Measurements from ENCODE around the gene MTHFS. TPM values are rescaled to one million over a fixed set of nuclear protein-coding genes. Genes with fewer than 3 reads are reported as not detected.

MTHFS gene
- total and polyA plus RNA-seq, 2 donors (not counting 3 experiments of a cell fraction or from before 2014, with no cell fraction given): 9.3 to 15.7 TPM

DNA sequence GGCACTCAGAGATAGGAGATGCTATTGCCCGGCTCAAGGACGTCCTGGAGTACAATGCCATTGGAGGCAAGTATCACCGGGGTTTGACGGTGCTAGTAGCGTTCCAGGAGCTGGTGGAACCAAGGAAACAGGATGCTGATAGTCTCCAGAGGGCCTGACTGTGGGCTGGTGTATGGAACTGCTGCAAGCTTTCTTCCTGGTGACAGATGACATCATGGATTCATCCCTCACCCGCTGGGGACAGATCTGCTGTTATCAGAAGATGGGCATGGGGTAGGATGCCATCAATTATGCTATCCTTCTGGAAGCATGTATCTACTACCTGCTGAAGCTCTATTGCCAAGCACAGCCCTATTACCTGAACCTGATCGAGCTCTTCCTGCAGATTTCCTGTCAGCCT, 47.8 kb upstream of the MTHFS start:
- POLR2A ChIA-PET: no interaction called here
- no peak overlapping the region for H3K9ac ChIP-seq (replicated peaks; ENCODE audit: extremely low read depth, insufficient read depth, low read length)
- TF ChIP-seq GATA2 (IDR thresholded peaks at IDR 0.05; ENCODE audit: insufficient read depth, insufficient read length, low read depth, low read length) (no peak), MYC (IDR thresholded peaks at IDR 0.05; ENCODE audit: low read depth, low read length) (no peak), POLR2AphosphoS5 (IDR thresholded peaks at IDR 0.05; ENCODE audit: insufficient read depth, low read depth, low read length) (no peak), FOS (IDR thresholded peaks at IDR 0.05; ENCODE audit: borderline replicate concordance, insufficient read depth, low read length) (no peak), JUN (IDR thresholded peaks at IDR 0.05; ENCODE audit: borderline replicate concordance, insufficient read depth, insufficient read length, low read depth) (no peak), EZH2 (IDR thresholded peaks at IDR 0.05; ENCODE audit: borderline replicate concordance, low read depth, low read length, severe bottlenecking) (no peak), POLR2A (IDR thresholded peaks at IDR 0.05; ENCODE audit: low read depth, low read length) (no peak)
- TF ChIP-seq, protein P1, sequence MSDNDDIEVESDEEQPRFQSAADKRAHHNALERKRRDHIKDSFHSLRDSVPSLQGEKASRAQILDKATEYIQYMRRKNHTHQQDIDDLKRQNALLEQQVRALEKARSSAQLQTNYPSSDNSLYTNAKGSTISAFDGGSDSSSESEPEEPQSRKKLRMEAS (IDR thresholded peaks at IDR 0.05; ENCODE audit: insufficient read depth, insufficient read length): no peak
- DNase-seq (ENCODE audit: low read depth, low spot score) (no peak), FAIRE-seq (no peak)
- intact Hi-C loops (cut with micrococcal nuclease) (loop anchor here (5.0 kb wide), 1 partner anchor 437 kb away; no protein-coding TSS in a partner anchor), dilution Hi-C loops (cut with MboI; ENCODE audit: extremely low pct_ligation_motif_present, low sequenced_read_pairs) (no loop called here)
- H3K27ac ChIP-seq (ENCODE audit: insufficient read depth, low read depth, low read length): no peak overlapping the region
- BruUV-seq (replicated peaks): no TSS peak
- no peak overlapping the region for H2AFZ ChIP-seq (ENCODE audit: low read depth, low read length)
- no peaks in the 10 kb centered on the region for H3K4me1 ChIP-seq (ENCODE audit: control insufficient read depth, extremely low read depth, insufficient read depth, low read length)
- peaks cover 0 to 3% of the 10 kb centered on the region in 2 experiments for H3K27me3 ChIP-seq (ENCODE audit: control insufficient read depth in 2 of 2, insufficient read depth in 2 of 2, low read length in 2 of 2)
- no peaks in the 10 kb centered on the region for H3K79me2 ChIP-seq (ENCODE audit: control insufficient read depth, insufficient read depth, low read length)
- CTCF ChIA-PET: no interaction called here
- H3K4me2 ChIP-seq (ENCODE audit: insufficient read depth, low read length): no peak overlapping the region
- H3K36me3 ChIP-seq (ENCODE audit: control insufficient read depth in 2 of 2, extremely low read depth in 1 of 2, insufficient read depth in 2 of 2, low read length in 2 of 2): no peaks in the 10 kb centered on the region
- no peaks in the 10 kb centered on the region for H3K9me3 ChIP-seq (replicated peaks; ENCODE audit: control insufficient read depth, insufficient read depth, low read length)
- H3K4me3 ChIP-seq (replicated peaks in 1 of 3; ENCODE audit: insufficient read depth in 1 of 3, low read depth in 1 of 3, low read length in 3 of 3): no peak overlapping the region
- H4K20me1 ChIP-seq (replicated peaks; ENCODE audit: control insufficient read depth, extremely low read depth, insufficient read depth, low read length): no peaks in the 10 kb centered on the region
- H3K9me1 ChIP-seq (replicated peaks; ENCODE audit: control insufficient read depth, extremely low read depth, insufficient read depth, low read length): no peaks in the 10 kb centered on the region

DNA sequence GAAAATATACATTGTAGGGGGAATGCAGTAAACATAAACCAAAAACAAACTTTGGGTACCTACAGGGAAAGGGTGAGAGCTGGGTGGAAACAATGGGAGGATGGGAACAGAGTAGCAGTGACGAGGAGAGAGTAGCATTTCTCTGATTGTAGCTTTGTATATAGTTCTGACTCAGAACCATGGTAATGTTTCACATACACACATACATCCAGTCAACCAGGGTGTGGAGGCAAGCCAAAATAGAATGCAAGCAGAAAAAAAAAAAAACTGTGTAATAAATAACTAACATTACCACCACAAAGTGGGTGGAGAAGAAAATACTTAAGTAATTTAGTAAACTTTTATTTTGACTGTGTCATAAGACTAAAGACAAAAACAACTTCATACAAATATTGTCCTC, 47.0 kb upstream of the MTHFS start:
- Histone ChIP-seq H4K20me1 (replicated peaks; ENCODE audit: control insufficient read depth, extremely low read depth, insufficient read depth, low read length) (no peaks in the 10 kb centered on the region), H3K79me2 (ENCODE audit: control insufficient read depth, insufficient read depth, low read length) (no peaks in the 10 kb centered on the region), H2AFZ (ENCODE audit: low read depth, low read length) (no peak overlapping the region), H3K27me3 (ENCODE audit: control insufficient read depth in 2 of 2, insufficient read depth in 2 of 2, low read length in 2 of 2) (peaks cover 0 to 3% of the 10 kb centered on the region in 2 experiments), H3K4me2 (ENCODE audit: insufficient read depth, low read length) (no peak overlapping the region), H3K4me3 (replicated peaks in 1 of 3; ENCODE audit: insufficient read depth in 1 of 3, low read depth in 1 of 3, low read length in 3 of 3) (no peak overlapping the region), H3K4me1 (ENCODE audit: control insufficient read depth, extremely low read depth, insufficient read depth, low read length) (no peaks in the 10 kb centered on the region), H3K9me3 (replicated peaks; ENCODE audit: control insufficient read depth, insufficient read depth, low read length) (no peaks in the 10 kb centered on the region), H3K27ac (ENCODE audit: insufficient read depth, low read depth, low read length) (no peak overlapping the region), H3K9me1 (replicated peaks; ENCODE audit: control insufficient read depth, extremely low read depth, insufficient read depth, low read length) (no peaks in the 10 kb centered on the region), H3K9ac (replicated peaks; ENCODE audit: extremely low read depth, insufficient read depth, low read length) (no peak overlapping the region), H3K36me3 (ENCODE audit: control insufficient read depth in 2 of 2, extremely low read depth in 1 of 2, insufficient read depth in 2 of 2, low read length in 2 of 2) (no peaks in the 10 kb centered on the region)
- FAIRE-seq: no peak
- dilution Hi-C loops (cut with MboI; ENCODE audit: extremely low pct_ligation_motif_present, low sequenced_read_pairs): no loop called here
- intact Hi-C loops (cut with micrococcal nuclease): loop anchor here (5.0 kb wide), 1 partner anchor 437 kb away; no protein-coding TSS in a partner anchor
- TF ChIP-seq MYC (IDR thresholded peaks at IDR 0.05; ENCODE audit: low read depth, low read length): no peak
- TF ChIP-seq, protein P2, sequence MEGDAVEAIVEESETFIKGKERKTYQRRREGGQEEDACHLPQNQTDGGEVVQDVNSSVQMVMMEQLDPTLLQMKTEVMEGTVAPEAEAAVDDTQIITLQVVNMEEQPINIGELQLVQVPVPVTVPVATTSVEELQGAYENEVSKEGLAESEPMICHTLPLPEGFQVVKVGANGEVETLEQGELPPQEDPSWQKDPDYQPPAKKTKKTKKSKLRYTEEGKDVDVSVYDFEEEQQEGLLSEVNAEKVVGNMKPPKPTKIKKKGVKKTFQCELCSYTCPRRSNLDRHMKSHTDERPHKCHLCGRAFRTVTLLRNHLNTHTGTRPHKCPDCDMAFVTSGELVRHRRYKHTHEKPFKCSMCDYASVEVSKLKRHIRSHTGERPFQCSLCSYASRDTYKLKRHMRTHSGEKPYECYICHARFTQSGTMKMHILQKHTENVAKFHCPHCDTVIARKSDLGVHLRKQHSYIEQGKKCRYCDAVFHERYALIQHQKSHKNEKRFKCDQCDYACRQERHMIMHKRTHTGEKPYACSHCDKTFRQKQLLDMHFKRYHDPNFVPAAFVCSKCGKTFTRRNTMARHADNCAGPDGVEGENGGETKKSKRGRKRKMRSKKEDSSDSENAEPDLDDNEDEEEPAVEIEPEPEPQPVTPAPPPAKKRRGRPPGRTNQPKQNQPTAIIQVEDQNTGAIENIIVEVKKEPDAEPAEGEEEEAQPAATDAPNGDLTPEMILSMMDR (IDR thresholded peaks at IDR 0.05; ENCODE audit: extremely low read depth in 1 of 2, insufficient read depth in 1 of 2, low read depth in 1 of 2, low read length in 2 of 2): no peak
- no peak for TF ChIP-seq FOS (IDR thresholded peaks at IDR 0.05; ENCODE audit: borderline replicate concordance, insufficient read depth, low read length)
- TF ChIP-seq GATA2 (IDR thresholded peaks at IDR 0.05; ENCODE audit: insufficient read depth, insufficient read length, low read depth, low read length): no peak
- TF ChIP-seq POLR2A (IDR thresholded peaks at IDR 0.05; ENCODE audit: low read depth, low read length): no peak
- TF ChIP-seq EZH2 (IDR thresholded peaks at IDR 0.05; ENCODE audit: borderline replicate concordance, low read depth, low read length, severe bottlenecking): no peak
- no peak for TF ChIP-seq JUN (IDR thresholded peaks at IDR 0.05; ENCODE audit: borderline replicate concordance, insufficient read depth, insufficient read length, low read depth)
- no peak for TF ChIP-seq POLR2AphosphoS5 (IDR thresholded peaks at IDR 0.05; ENCODE audit: insufficient read depth, low read depth, low read length)
- TF ChIP-seq, protein P1 (IDR thresholded peaks at IDR 0.05; ENCODE audit: insufficient read depth, insufficient read length): no peak
- POLR2A ChIA-PET: no interaction called here
- DNase-seq (ENCODE audit: low read depth, low spot score): no peak
- no TSS peak for BruUV-seq (replicated peaks)
- CTCF ChIA-PET: no interaction called here

All from endothelial cell of umbilical vein (primary cell).